Measurements from ENCODE around the gene GPC1. TPM values are rescaled to one million over a fixed set of nuclear protein-coding genes. Genes with fewer than 3 reads are reported as not detected.

Gene GPC1
- total and polyA plus RNA-seq, 2 donors (not counting 3 experiments of a cell fraction or from before 2014, with no cell fraction given), result 9.6 to 31.1 TPM

GRCh38 chr2:240461471-240462072, 26.1 kb downstream of the GPC1 start:
- DNase-seq (ENCODE audit: low read depth, low spot score) (no peak), FAIRE-seq (no peak)
- TF ChIP-seq POLR2AphosphoS5 (IDR thresholded peaks at IDR 0.05; ENCODE audit: insufficient read depth, low read depth, low read length) (no peak), JUN (IDR thresholded peaks at IDR 0.05; ENCODE audit: borderline replicate concordance, insufficient read depth, insufficient read length, low read depth) (no peak), GATA2 (IDR thresholded peaks at IDR 0.05; ENCODE audit: insufficient read depth, insufficient read length, low read depth, low read length) (no peak), CTCF (IDR thresholded peaks at IDR 0.05; ENCODE audit: extremely low read depth in 1 of 2, insufficient read depth in 1 of 2, low read depth in 1 of 2, low read length in 2 of 2) (no peak), FOS (IDR thresholded peaks at IDR 0.05; ENCODE audit: borderline replicate concordance, insufficient read depth, low read length) (no peak), MAX (IDR thresholded peaks at IDR 0.05; ENCODE audit: insufficient read depth, insufficient read length) (no peak), POLR2A (IDR thresholded peaks at IDR 0.05; ENCODE audit: low read depth, low read length) (no peak), EZH2 (IDR thresholded peaks at IDR 0.05; ENCODE audit: borderline replicate concordance, low read depth, low read length, severe bottlenecking) (no peak), MYC (IDR thresholded peaks at IDR 0.05; ENCODE audit: low read depth, low read length) (no peak)
- Histone ChIP-seq H3K4me2 (ENCODE audit: insufficient read depth, low read length) (no peak overlapping the region), H3K4me1 (ENCODE audit: control insufficient read depth, extremely low read depth, insufficient read depth, low read length) (no peaks in the 10 kb centered on the region), H3K27me3 (ENCODE audit: control insufficient read depth in 2 of 2, insufficient read depth in 2 of 2, low read length in 2 of 2) (peaks cover 0 to under 1% of the 10 kb centered on the region in 2 experiments), H3K9ac (replicated peaks; ENCODE audit: extremely low read depth, insufficient read depth, low read length) (no peak overlapping the region), H3K4me3 (replicated peaks in 1 of 3; ENCODE audit: insufficient read depth in 1 of 3, low read depth in 1 of 3, low read length in 3 of 3) (no peak overlapping the region), H3K9me3 (replicated peaks; ENCODE audit: control insufficient read depth, insufficient read depth, low read length) (no peaks in the 10 kb centered on the region), H4K20me1 (replicated peaks; ENCODE audit: control insufficient read depth, extremely low read depth, insufficient read depth, low read length) (no peaks in the 10 kb centered on the region), H3K36me3 (ENCODE audit: control insufficient read depth in 2 of 2, extremely low read depth in 1 of 2, insufficient read depth in 2 of 2, low read length in 2 of 2) (no peaks in the 10 kb centered on the region), H3K9me1 (replicated peaks; ENCODE audit: control insufficient read depth, extremely low read depth, insufficient read depth, low read length) (no peaks in the 10 kb centered on the region), H3K27ac (ENCODE audit: insufficient read depth, low read depth, low read length) (no peak overlapping the region), H3K79me2 (ENCODE audit: control insufficient read depth, insufficient read depth, low read length) (no peaks in the 10 kb centered on the region), H2AFZ (ENCODE audit: low read depth, low read length) (no peak overlapping the region)
- dilution Hi-C loops (cut with MboI; ENCODE audit: extremely low pct_ligation_motif_present, low sequenced_read_pairs), result no loop called here
- ChIA-PET CTCF (no interaction called here), POLR2A (no interaction called here)
- intact Hi-C loops (cut with micrococcal nuclease), result no loop called here
- BruUV-seq (replicated peaks), result no TSS peak
